GM19025 (cell line): Measurements from ENCODE around the gene PSD2.

Source experiments
- ATAC-seq: cut with Tn5 transposase; IDR thresholded peaks from one replicate; pipeline ENCODE4 v1.9.1; 2021; ENCODE audit warnings: mild to moderate bottlenecking, low read depth, moderate library complexity; ENCODE audit not compliant: unreplicated experiment

The PSD2 gene

DNA sequence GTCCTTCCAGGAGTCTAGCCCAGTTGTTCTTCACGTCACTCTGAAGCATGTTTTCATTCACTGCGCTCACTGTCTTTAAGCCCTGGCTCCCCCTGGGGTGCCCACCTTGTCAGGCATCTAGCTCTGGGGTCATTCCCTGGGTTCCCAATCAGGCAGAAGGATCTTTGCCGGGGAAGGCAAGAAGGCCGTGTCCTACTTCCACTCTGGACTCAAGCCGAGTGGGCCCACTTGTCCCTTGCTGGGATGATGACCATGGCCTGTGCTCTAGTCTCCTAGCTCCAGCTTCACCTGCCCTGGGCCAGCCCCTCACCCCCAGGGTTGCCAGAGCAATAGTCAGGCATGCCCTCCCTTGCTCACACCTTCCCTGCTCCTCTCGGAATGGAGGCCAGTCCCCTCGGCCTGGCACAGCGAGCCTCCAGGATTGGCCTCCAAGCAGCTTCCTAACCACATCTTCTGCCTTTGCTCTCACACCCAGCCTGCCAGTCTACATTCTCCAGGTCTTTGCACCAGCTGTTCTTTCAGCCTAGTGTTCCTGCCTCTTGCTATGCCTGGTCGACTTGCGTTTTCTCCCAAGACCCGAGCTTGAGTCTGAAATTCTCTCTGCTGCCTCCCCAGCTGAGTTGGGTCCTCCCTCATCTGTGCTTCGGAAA, 32.2 kb upstream of the PSD2 start:
- ATAC-seq = no peak

DNA sequence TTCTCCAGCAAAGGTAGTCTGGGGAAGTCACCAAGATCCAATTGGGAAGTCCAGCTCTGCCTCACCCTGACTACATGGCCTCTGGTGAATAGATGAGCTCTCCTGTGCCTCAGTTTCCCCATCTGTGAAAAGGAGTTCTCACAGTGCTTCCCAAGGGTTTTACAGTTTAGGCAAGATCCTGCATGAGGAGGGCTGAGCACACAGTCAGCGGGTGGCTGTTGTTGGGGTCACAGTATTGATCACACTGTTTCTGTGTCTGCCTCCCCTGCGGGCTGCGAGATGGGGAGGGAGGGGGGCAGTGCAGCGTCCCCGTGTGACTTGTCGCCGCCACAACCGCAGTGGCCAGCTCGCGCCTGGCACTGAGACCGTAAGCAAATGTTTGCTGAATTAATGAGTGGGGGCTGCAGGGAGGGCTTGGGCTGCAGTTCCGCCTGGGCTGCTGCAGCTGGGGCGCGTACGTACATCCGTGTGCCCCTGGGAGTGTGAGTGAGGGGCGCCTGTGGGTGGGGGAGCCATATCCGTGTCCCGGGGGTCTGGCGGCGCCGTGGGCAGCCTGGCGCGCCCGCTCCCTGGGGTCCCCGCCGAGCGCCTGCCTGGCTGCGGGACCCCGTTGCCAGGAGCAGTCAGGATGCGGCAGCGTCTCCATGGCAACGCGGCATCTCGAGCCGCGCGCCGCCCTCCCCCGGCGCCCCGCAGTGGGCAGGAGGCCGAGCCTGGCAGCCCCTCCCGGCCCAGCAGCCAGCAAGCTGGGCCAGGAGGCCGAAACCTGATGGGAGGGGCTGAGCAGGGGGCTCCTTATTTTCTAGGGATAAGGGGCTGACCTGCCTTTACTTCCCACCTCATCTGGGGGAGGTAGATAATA, 31.4 kb upstream of the PSD2 start:
- no peak for ATAC-seq

DNA sequence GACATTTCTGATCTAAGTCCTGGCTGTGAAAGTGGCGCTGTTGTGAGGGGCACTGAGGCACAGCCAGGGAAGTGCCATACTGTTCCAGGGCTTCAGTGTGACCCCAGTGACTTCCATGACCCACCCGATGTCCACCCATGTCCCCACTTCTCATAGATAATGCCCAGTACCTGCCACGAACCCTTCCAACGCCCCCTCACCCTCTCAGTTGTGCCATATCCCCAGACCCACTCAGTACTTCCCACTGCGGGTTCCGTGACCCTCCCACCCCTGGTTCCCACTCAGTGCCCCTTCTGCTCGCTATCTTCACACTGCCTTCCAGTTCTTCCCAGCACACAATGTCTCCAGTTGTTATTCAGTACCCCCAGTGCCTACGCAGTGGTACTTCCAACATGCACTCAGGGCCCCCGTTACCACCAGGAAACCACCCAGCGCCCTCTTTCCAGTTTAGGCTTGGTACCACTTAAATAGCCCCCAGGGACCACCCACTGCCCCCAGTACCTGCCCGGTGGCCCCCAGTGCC, 30.7 kb upstream of the PSD2 start:
- no peak for ATAC-seq

DNA sequence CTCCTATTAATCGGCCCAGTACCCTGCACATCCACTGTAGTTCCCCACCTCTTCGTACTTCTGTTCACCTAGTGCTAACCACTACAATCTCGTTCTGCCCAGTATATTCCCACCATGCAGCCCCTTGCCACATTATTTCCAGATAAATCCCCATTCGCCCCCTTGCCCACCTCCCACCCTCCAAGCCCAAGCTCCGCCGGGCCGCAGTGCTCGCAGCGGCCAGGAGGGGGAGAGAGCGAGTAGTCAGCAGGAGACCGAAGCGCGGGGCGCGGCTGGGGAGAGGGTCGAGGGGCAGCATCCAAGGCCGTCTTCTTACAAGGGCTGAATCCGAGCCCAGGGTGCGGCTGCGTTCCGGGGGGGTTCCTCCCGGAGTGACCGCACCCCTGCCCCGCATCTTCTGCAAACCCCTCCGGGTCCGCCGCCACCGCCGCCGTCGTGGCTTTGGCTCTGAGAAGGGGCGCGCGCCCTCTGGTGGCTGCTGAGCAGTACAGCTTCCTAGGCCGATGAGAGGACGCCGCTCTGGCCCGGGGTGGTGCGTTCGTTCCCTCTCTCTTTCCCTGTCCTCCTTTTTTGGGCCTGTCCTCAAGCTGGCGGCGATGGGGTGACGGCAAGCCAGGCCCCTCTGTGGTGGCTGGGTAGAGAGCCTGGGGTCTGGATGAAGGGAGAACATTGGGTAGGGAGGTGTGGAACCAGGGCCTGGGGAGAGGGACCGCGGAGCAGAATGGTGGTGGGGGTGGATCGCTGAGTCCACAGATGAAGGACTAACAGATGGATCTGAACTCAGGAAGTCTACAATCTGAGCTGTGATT, 30.0 kb upstream of the PSD2 start:
- ATAC-seq = peak; percentile 89

DNA sequence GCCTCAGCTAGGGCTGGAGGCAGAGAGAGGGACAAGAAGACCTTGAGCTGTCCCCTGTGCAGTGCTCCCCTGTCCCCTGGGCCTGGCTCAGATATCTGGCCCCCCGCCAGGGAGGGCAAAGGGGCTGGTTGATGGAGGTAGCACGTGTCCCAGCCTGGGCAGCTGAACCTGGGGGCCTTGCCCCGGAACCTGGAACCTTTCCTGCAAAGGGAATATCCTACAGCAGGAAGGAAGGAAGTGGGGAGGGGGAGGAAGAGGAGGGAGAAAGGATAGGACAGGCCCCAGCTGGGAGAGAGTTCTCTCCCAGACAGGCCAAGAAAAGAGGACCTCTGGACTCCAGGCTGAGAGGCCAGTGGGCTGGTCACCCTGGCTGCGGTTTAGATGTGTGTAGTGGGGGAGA, 27.6 kb upstream of the PSD2 start:
- no peak for ATAC-seq

DNA sequence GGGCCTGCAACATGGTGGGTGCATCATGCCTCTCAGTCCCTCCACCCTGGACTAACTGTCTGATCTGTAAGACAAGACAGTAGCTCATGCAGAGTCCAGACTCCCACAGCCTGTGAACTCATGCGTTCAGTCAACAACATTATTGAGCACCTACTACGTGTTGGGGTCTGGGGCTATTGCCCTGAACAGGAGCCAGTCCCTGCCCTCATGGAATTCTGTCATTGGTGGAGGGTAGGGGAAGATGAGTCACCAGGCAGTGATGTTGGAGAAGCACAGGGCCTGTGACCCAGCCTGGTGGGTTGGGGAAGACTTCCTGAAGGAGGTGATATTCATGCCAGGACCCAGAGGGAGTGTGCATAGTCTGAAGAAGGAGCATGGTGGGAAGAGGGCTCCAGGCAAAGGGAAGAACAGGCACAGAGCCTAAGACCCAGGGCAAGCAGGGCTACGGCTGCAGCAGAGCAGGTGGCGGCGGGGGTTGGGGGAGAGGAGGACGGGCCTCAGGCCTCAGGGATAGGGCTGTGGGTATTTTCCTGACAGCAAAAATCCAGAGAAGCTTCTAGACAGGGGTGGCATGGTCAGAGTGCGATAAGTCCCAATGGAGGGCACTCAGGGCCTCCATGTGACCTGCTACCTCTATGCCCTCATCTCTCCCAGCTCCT, 26.7 kb upstream of the PSD2 start:
- no peak for ATAC-seq

DNA sequence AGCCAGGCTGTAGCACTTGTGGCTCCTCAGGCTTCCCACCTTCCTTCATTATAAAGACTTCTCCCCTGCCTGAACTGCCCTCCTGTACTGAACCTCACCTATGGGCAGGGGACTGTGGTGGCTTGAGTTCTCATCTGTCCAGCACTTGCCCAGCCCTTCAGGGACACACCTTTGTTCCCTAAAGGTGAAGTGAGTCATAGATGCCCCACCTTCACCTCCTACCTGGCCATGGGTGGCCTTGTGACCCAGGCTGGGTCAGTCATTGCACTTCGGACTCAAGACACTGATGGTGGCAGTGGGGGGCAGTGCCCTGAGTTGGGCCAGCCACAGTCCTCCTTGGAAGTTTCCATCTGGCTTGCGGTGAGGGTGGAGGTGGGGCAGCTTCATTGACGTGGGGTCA, 26.1 kb upstream of the PSD2 start:
- ATAC-seq = no peak

DNA sequence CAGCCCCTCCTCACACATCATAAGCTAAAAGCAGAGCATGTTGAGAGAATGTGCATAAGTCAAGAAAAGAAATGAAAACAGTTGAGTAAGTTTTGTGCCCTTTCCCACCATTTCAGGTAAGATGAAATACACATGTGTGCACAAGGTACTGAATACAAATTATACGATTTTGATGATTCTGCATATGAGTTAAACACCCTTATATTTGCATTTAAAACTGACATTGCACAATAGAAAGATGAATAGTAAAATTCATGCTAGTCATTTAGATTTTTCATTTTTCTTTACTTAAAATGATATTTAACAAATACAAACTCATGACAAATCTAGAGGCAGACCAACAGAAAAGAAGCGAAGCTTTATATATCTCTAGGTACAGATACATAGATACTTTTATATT, 24.9 kb upstream of the PSD2 start:
- ATAC-seq = no peak

DNA sequence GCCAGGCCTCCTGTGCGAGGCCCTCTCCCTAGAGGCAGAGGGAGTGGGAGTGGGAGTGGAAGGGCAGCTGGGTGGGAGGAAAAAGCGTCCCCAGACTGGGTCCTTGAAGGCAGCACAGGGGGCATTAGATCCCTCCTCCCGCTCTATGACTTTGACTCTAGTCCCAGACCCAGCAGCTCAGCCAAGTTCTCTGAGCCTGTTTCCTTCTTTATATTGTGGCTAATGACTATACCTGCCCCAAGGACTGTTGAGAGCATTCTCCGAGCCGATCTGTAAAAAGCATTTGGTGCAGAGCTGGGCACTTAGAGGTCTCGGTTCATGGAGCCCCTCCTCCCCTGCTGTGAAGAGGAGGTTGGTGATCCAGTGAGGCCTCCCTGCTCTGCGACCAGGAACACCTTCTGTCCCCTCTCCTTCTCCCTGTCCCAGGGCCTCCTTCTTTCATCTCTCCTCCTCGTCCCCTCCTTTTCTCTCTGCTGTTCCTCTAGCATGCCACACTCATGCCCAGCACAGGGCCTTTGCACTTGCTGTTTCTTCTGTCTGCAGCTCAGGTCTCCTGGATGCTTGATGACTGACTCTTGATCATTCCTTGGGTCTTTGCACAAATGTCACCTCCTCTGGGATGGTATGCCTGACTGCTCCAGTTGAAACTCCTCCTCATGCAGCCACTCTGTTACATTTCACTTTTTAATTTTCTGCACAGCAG, 23.4 kb upstream of the PSD2 start:
- ATAC-seq = no peak

DNA sequence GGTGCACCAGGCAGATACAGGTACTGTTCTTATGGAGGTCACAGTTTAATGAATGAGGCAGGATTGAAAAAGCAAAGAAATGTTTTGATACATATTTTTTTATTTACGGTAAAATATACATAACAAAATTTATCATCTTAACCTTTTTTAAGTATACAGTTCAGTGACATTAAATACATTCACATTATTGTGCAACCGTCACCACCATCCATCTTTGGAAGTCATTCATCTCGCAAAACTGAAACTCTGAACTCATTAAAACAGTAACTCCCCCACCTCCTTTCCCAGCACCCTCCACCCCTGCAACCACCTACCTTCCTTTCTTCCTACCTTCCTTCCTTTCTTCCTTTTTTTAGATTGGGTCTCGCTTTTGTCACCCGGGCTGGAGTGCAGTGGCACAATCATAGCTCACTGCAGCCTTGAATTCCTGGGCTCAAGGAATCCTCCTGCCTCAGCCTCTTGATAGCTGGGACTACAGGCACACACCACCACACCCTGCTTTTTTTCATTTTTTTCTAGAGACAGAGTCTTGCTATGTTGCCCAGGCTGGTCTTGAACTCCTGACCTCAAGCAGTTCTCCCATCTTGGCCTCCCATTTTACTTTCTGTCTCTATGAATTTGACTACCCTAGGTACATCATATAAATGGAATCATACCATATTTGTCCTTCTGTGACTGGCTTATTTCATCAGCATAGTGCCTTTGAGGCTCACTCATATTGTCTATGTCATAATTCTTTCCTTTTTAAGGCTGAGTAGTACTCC, 22.5 kb upstream of the PSD2 start:
- no peak for ATAC-seq

DNA sequence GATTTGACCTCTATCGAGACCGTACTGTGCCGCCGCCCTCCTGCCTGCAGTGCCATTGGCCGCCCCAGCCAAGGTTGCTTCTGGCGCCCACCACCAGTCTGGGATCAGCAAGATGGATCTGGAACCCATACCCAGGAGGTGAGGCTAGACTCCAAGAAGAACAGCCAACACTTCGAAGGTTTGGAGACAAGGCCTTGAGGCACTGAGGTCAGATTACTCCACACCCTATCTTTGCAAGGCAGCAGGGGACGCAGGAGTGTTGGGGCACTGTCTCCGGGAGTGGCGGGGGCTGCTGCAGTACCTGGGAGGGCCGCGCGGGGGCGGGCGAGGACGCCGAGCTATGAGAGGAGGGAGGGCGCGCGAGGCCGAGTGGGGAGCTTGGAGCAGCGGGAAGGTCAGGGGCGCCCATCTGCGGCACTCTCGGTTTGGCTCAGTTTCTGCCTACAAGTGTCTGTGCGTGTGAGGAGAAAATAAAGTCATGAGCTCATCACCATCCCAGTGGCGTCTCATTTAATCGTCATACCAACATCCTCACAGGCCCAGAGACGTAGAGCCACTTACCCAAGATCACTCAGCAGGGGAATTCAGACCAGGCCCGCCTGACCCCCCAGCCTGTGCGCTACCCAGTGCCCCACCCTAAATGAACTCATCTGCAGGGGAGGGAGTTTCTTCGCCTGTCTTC, 20.5 kb upstream of the PSD2 start:
- ATAC-seq = peak; percentile 87

DNA sequence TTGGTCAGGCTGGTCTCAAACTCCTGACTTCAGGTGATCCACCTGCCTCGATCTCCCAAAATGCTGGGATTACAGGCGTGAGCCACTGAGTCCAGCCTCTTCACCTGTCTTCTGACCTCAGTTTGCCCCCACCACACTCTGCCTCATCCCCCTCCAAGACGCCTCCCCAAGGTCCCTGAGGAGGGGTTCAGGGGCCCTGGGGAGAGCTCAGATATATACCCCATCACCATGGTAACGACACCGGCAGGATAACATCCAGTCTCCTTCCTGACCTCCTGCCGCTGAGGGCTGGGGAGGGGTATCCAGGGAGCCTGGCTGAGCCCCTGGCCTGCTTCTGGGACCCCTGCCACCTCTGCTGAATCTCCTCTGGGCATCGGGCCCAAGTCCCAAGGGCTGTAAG, 19.7 kb upstream of the PSD2 start:
- ATAC-seq = no peak

DNA sequence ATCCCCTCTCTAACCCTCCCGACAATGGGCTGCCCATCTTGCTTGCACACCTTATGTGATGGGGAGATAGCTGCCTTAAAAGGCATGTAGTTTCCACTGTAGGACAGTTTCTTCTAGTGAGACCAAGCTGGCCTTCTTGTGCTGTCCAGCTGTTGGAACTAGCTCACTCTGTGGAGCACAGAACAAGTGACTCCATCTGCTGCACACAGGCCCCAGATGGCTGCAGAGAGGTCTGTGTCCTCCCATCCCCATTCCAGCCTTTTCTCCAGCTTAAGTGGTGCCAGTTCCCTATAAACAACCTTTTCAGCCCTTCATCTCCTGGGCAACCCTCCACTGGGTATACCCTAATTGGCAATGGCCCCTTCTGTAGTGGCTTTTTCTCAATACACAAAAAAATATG, 18.7 kb upstream of the PSD2 start:
- no peak for ATAC-seq

DNA sequence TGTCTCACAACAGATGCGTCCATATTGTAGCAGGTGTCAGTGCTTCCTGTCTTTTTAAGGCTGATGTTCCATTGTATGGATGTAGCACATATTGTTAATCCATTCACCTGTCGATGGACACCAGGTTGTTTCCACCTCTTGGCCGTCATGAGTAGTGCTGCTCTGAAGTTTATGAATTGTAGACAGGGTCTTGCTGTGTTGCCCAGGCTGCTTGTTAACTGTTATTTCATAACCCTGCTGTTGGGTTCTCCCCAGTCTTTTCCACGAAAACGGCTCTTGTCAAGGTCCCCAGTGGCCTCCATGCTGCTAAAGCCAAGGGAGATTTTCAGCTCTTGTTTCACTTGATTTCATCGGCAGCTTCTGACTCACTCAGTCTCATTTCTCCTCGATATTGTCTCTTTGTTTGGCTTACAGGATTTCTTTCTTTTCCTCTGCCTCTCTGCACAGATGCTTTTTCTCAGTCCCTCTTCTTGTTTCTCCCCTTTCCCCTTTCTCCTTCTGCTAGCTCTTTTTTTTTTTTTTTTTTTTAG, 12.1 kb upstream of the PSD2 start:
- no peak for ATAC-seq

DNA sequence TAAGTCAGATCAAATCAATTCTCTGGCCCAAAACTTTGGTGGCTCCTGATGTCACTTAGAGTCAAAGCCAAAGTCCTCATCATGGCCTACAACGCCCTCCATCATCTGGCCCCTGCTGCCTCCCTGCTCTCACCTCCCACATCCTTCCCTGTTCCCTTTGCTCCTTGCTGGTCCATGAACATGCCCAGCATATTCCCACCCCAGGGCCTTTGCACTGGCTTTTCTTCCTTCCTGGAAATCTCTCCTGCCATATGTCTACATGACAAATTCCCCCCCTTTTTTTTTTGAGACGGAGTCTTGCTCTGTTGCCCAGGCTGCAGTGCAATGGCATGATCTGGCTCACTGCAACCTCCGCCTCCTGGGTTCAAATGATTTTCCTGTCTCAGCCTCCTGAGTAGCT, 11.1 kb upstream of the PSD2 start:
- ATAC-seq = no peak

DNA sequence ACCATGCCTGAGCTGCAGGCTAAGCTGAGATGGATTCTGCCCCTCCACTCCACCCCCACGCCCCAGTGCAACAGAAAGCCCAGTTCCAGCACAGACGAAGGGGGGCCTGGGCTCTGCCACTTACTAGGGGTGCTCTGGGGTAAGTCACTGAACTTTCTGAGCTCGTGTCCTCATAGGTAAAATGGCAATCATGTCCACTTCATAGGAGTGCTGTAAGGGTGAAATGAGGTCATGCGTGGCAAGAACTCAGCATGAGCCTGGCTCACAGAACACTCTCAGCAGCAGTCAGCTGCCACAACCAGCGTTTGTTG, 8.4 kb upstream of the PSD2 start:
- no peak for ATAC-seq

DNA sequence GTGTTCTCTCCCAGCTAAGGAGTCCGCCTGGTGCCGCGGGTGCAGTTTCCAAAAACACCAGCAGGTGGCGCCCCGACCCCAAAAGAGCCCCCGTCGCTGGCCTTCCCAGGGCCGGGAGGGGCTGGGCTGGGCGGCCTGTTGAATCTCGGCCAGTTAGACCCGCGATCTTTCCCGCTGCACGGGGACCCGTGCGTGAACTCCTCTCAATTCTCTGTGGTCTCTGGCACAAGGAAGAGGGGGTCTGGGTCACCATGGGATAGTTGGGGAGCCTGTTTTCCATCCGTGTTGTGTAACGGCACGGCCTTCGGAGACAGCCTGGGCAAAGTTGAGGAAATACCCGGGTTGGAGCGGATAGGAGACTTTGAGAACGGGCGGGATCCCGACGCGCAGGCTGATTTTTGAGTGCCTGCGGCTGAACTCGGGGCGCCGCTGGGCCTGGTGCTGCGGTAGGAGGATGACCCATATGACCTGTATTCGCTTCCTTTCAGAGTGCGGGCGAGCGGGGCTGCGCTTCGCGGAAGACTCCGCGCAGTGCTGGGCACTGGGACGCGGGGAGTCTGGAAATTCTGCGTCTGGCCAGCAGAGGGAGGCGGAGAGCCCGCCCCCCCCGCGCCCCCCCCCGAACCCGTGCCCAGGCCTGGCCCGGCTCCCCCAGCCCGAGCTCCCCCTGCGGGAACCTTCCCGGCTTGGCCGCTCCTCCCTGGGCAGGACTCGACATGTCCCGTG, 7.9 kb upstream of the PSD2 start:
- ATAC-seq = peak; percentile 69

DNA sequence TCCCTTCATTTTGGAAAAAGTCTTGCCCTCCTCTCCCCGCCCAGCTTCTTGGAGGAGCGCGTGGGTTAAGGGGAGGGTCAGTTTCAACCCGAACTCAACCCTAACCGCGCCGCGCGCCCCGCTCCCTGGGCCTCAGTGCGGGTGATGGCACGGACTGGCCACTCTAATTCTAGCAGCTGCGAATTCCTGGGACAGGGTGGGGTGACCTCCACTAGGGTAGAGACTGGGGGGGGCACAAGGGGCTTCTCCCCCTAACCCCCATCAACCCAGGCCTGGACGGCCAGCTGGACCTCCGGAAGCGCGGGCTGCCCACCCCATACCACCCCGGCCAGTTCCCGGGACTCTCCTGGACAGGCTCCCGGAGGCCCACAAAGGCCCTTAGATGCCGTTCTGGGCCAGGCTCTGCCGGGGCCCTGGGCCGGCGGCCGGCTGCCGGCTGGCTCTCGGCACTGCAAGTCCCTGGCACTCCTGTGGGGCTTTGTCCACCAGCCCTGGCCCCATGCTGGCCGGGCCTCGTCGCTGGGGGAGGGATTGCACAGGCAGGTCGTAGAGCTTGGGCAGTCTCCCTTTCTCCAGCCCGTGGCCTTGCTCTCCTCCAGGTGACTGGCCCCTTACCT, 7.2 kb upstream of the PSD2 start:
- no peak for ATAC-seq
